NCI-H146 treated with DMSO at 0.1 percent for 48 hours (cell line): Measurements from ENCODE around the gene PLAGL1.
"Not testable (repeated sequence)": the region's sequence is repeated elsewhere in the genome, so short reads cannot be mapped to it uniquely, and the experiment has no call there.

Experiments
- DNase-seq: peaks from one replicate; lab custom pipeline; 2025; ENCODE audit not compliant: unreplicated experiment; lab: John Stamatoyannopoulos, UW

Gene PLAGL1

GRCh38 chr6:144008120-144008811 is at the start of gene PLAGL1:
Gene PLAGL1, minus strand, starts transcription at chr6:144008259. Its CDS starts 60,123 bp downstream, at chr6:143948136.
- no peak for DNase-seq

- DNase-seq: no peak
Measured at GRCh38 chr6:144055121-144055931, 47.3 kb upstream of the PLAGL1 start.

- no peak for DNase-seq
Measured at GRCh38 chr6:144053601-144054000, 45.5 kb upstream of the PLAGL1 start.

- DNase-seq: no peak
Measured at GRCh38 chr6:144052488-144052887, 44.4 kb upstream of the PLAGL1 start.

GRCh38 chr6:144049386-144049785 is 41.3 kb upstream of the PLAGL1 start:
- DNase-seq: no peak

- DNase-seq: no peak
Measured at GRCh38 chr6:144047688-144048087, 39.6 kb upstream of the PLAGL1 start.

GRCh38 chr6:144046672-144047071 is 38.6 kb upstream of the PLAGL1 start:
- DNase-seq: not testable (repeated sequence)

- DNase-seq: not testable (repeated sequence)
Measured at GRCh38 chr6:144044989-144045388, 36.9 kb upstream of the PLAGL1 start.

- no peak for DNase-seq
Measured at GRCh38 chr6:144036835-144037195, 28.8 kb upstream of the PLAGL1 start.

- DNase-seq: no peak
Measured at GRCh38 chr6:144036064-144036834, 28.2 kb upstream of the PLAGL1 start.

- DNase-seq: no peak
Measured at GRCh38 chr6:144035416-144035815, 27.4 kb upstream of the PLAGL1 start.

- no peak for DNase-seq
Measured at GRCh38 chr6:144033816-144034735, 26.0 kb upstream of the PLAGL1 start.

- no peak for DNase-seq
Measured at GRCh38 chr6:144029452-144029851, 21.4 kb upstream of the PLAGL1 start.

GRCh38 chr6:144027932-144028587 is 20.0 kb upstream of the PLAGL1 start:
- DNase-seq: no peak

GRCh38 chr6:144023216-144023615 is 15.2 kb upstream of the PLAGL1 start:
- DNase-seq: no peak

- no peak for DNase-seq
Measured at GRCh38 chr6:144019929-144020328, 11.9 kb upstream of the PLAGL1 start.

GRCh38 chr6:144017166-144018094 is 9.4 kb upstream of the PLAGL1 start:
- no peak for DNase-seq

GRCh38 chr6:144013486-144013909 is 5.4 kb upstream of the PLAGL1 start:
- DNase-seq: peak; percentile 63

GRCh38 chr6:144012534-144012933 is 4.5 kb upstream of the PLAGL1 start:
- DNase-seq: no peak
